GM21529 (cell line): Measurements from ENCODE around the gene ADGRA1.

Experiments used
- ATAC-seq: cut with Tn5 transposase; IDR thresholded peaks from one replicate; pipeline ENCODE4 v1.9.1; 2021; ENCODE audit not compliant: unreplicated experiment

The ADGRA1 gene

GRCh38 chr10:133094286-133094685, 6.6 kb downstream of the ADGRA1 start:
- no peak for ATAC-seq

- ATAC-seq: no peak
These were observed 7.1 kb downstream of the ADGRA1 start for GRCh38 chr10:133094866-133095265.

- no peak for ATAC-seq
These were observed 7.9 kb downstream of the ADGRA1 start for GRCh38 chr10:133095586-133095985.

- no peak for ATAC-seq
These were observed 9.0 kb downstream of the ADGRA1 start for GRCh38 chr10:133096616-133097269.

- ATAC-seq: no peak
These were observed 9.7 kb downstream of the ADGRA1 start for GRCh38 chr10:133097418-133097817.

- ATAC-seq: no peak
These were observed 10.2 kb downstream of the ADGRA1 start for GRCh38 chr10:133097961-133098360.

- ATAC-seq: no peak
These were observed 10.9 kb downstream of the ADGRA1 start for GRCh38 chr10:133098426-133099124.

GRCh38 chr10:133099571-133099970, 11.8 kb downstream of the ADGRA1 start:
- ATAC-seq: no peak

- no peak for ATAC-seq
These were observed 12.5 kb downstream of the ADGRA1 start for GRCh38 chr10:133100186-133100585.

GRCh38 chr10:133100706-133101415, 13.1 kb downstream of the ADGRA1 start:
- no peak for ATAC-seq

- ATAC-seq: no peak
These were observed 13.7 kb downstream of the ADGRA1 start for GRCh38 chr10:133101416-133101810.

GRCh38 chr10:133102415-133103095, 14.8 kb downstream of the ADGRA1 start:
- ATAC-seq: no peak

GRCh38 chr10:133103311-133103910, 15.7 kb downstream of the ADGRA1 start:
- ATAC-seq: no peak

- ATAC-seq: no peak
These were observed 16.6 kb downstream of the ADGRA1 start for GRCh38 chr10:133104068-133104962.

- no peak for ATAC-seq
These were observed 17.4 kb downstream of the ADGRA1 start for GRCh38 chr10:133104963-133105640.

- no peak for ATAC-seq
These were observed 18.1 kb downstream of the ADGRA1 start for GRCh38 chr10:133105686-133106390.

- ATAC-seq: no peak
These were observed 18.8 kb downstream of the ADGRA1 start for GRCh38 chr10:133106516-133106915.

- ATAC-seq: no peak
These were observed 19.7 kb downstream of the ADGRA1 start for GRCh38 chr10:133107442-133107841.

- no peak for ATAC-seq
These were observed 22.0 kb downstream of the ADGRA1 start for GRCh38 chr10:133109711-133110110.
